ENCODE measurements around the gene HMCN2.

- TF ChIP-seq CTCF (IDR thresholded peaks at IDR 0.05) (no peak), EZH2 (IDR thresholded peaks at IDR 0.05; ENCODE audit: borderline replicate concordance, insufficient read depth, low read depth, low read length, poor library complexity, severe bottlenecking) (no peak)
These were observed 179.1 kb downstream of the HMCN2 start, which contains the start of gene ASS1 for GRCh38 chr9:130444565-130445221.
